ENCODE measurements around the gene CAMK1.

DNA sequence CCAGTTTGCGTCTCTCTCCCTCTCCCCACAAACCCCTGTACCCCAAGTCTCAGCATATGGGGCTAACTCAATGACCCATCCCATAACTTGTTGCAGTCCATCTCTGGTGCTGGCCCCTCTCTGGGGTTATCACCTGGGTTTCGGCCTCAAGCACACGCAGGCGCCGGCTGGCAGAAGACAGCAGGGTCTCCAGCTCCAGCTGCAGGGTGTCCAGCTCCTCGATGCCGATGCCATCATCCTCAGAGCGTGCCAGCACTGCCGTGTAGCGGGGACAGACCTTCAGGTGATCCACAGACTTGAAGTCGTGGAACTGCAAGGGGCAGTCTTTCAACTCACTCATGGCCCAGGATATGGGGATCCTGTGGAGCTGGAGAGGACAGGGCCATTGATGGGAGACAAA, 21.4 kb upstream of the CAMK1 start:
- no peak for TF ChIP-seq TAF1 (IDR thresholded peaks at IDR 0.05; ENCODE audit: borderline replicate concordance, insufficient read depth, low read length)
- TF ChIP-seq POLR2AphosphoS5 (IDR thresholded peaks at IDR 0.05; ENCODE audit: low read depth, low read length), result no peak
- no peak for TF ChIP-seq SIN3A (IDR thresholded peaks at IDR 0.05; ENCODE audit: borderline replicate concordance, insufficient read depth, low read length)
